ENCODE data around the gene NLRP4.
A peak's percentile ranks its signal among the peaks of the same experiment; 100 is the strongest.

NLRP4 gene

DNA sequence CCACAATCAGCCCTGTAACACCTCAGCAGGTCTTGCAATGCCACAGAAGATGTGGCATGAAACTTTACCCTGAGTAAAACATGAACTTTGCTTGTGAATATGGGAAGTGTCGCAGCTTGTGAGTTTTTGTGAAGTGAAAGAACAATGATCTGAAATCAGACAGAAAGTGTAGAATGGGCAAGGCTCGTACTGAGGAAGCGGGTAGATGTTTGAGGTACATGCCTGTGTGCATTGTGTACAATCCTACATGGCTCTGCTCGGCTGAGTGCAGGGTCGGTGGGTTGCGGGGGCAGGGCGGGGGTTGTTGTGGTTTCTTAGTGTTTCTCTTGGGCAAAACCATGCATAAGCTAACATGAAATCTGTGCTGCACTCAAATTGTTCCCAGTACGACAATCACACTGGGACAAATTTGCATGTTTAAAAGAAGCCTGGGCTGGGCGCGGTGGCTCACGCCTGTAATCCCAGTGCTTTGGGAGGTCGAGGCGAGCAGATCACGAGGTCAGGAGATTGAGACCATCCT, 94.7 kb downstream of the NLRP4 start:
- H3K4me3 ChIP-seq (replicated peaks; ENCODE audit: low read depth, low read length): peak overlapping the region; percentile 41
- no peaks in the 10 kb centered on the region for H3K27me3 ChIP-seq (replicated peaks; ENCODE audit: control insufficient read depth, insufficient read depth, low read length)
- DNase-seq (ENCODE audit: extremely low read depth, insufficient read length): peak; percentile 7
- H3K36me3 ChIP-seq (ENCODE audit: control insufficient read depth, insufficient read depth, low read length): no peaks in the 10 kb centered on the region
- TF ChIP-seq, protein P1, sequence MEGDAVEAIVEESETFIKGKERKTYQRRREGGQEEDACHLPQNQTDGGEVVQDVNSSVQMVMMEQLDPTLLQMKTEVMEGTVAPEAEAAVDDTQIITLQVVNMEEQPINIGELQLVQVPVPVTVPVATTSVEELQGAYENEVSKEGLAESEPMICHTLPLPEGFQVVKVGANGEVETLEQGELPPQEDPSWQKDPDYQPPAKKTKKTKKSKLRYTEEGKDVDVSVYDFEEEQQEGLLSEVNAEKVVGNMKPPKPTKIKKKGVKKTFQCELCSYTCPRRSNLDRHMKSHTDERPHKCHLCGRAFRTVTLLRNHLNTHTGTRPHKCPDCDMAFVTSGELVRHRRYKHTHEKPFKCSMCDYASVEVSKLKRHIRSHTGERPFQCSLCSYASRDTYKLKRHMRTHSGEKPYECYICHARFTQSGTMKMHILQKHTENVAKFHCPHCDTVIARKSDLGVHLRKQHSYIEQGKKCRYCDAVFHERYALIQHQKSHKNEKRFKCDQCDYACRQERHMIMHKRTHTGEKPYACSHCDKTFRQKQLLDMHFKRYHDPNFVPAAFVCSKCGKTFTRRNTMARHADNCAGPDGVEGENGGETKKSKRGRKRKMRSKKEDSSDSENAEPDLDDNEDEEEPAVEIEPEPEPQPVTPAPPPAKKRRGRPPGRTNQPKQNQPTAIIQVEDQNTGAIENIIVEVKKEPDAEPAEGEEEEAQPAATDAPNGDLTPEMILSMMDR (IDR thresholded peaks at IDR 0.05; ENCODE audit: insufficient read depth, low read length, poor library complexity, severe bottlenecking): no peak
